Right atrium auricular region (tissue), 2 donors: ENCODE results near the gene ZSCAN29. TPM values are rescaled to one million over a fixed set of nuclear protein-coding genes. Genes with fewer than 3 reads are reported as not detected.
"Not testable (repeated sequence)": the region's sequence is repeated elsewhere in the genome, so short reads cannot be mapped to it uniquely, and the experiment has no call there.

Experiments used
- DNase-seq: peaks from one replicate; pipeline ENCODE4 v3.0.0-alpha.2; 2019; ENCODE audit warnings: low spot score
- H3K27ac ChIP-seq, 2 donors: fragments of 200-600 bp; sonication (generic); 1 replicate in 1 of 2; 2 replicates in 1 of 2; pipeline ENCODE4 v1.5.1; 2016 to 2019
- H3K27me3 ChIP-seq, 2 donors: fragments of 200-600 bp; sonication (generic); one replicate each; pipeline versions ENCODE4 v1.5.1 to v1.6.0; 2017 to 2019
- H3K36me3 ChIP-seq: fragments of 200-600 bp; sonication (generic); one replicate; pipeline ENCODE4 v1.5.1; 2016
- H3K4me1 ChIP-seq, 2 donors: fragments of 200-600 bp; sonication (generic); one replicate each; pipeline versions ENCODE4 v1.5.1 to v1.6.0; 2017 to 2019
- H3K4me3 ChIP-seq, 2 donors: fragments of 200-600 bp; sonication (generic); 1 replicate in 1 of 2; 2 replicates in 1 of 2; pipeline ENCODE4 v1.5.1; 2017 to 2019; ENCODE audit warnings: mild to moderate bottlenecking in 1 of 2, moderate library complexity in 1 of 2
- H3K9me3 ChIP-seq, 2 donors: fragments of 200-600 bp; sonication (generic); one replicate each; pipeline ENCODE4 v1.5.1; 2019
- total RNA-seq, 2 donors: library from RNA; depleted of rRNA; stranded (reverse); fragments of >200 nt; gene quantifications; one replicate each; pipeline ENCODE4 v1.1.0, GENCODE V29; 2016
- TF ChIP-seq, protein P1 (sequence below), 2 donors: fragments of 200-600 bp; sonication (generic); IDR thresholded peaks; one replicate each; pipeline ENCODE4 v1.5.1; 2019; ENCODE audit warnings: antibody characterized with exemption in 2 of 2

The ZSCAN29 gene
- total RNA-seq, 2 donors from 2014 or later, result 6.4 to 10.1 TPM

DNA sequence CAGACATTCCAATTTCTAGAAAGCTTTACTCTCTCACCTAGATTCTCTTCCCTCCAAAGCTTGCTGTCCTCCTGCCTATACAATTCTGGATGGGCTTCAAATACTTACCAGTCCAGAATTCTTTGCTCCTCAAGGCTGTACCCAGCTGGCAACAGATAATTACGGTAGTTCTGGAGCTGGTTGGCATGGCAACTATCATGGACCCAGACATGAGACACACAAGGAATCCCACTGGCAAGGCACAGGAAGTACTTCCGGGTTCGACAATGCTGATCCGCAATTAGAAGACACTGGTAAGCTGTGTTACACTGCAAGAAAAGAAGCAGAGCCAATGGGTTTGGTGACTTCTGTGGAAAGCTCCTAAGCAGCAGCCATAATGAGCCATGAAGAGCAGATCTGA lies 37.9 kb upstream of the ZSCAN29 start:
- no peaks in the 10 kb centered on the region for H3K9me3 ChIP-seq
- no peaks in the 10 kb centered on the region for H3K27me3 ChIP-seq
- peaks cover 75% of the 10 kb centered on the region for H3K36me3 ChIP-seq
- H3K27ac ChIP-seq, result no peak overlapping the region
- DNase-seq, result no peak
- no peak overlapping the region for H3K4me3 ChIP-seq
- TF ChIP-seq, protein P1, sequence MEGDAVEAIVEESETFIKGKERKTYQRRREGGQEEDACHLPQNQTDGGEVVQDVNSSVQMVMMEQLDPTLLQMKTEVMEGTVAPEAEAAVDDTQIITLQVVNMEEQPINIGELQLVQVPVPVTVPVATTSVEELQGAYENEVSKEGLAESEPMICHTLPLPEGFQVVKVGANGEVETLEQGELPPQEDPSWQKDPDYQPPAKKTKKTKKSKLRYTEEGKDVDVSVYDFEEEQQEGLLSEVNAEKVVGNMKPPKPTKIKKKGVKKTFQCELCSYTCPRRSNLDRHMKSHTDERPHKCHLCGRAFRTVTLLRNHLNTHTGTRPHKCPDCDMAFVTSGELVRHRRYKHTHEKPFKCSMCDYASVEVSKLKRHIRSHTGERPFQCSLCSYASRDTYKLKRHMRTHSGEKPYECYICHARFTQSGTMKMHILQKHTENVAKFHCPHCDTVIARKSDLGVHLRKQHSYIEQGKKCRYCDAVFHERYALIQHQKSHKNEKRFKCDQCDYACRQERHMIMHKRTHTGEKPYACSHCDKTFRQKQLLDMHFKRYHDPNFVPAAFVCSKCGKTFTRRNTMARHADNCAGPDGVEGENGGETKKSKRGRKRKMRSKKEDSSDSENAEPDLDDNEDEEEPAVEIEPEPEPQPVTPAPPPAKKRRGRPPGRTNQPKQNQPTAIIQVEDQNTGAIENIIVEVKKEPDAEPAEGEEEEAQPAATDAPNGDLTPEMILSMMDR (IDR thresholded peaks at IDR 0.05), result no peak
- no peaks in the 10 kb centered on the region for H3K4me1 ChIP-seq

DNA sequence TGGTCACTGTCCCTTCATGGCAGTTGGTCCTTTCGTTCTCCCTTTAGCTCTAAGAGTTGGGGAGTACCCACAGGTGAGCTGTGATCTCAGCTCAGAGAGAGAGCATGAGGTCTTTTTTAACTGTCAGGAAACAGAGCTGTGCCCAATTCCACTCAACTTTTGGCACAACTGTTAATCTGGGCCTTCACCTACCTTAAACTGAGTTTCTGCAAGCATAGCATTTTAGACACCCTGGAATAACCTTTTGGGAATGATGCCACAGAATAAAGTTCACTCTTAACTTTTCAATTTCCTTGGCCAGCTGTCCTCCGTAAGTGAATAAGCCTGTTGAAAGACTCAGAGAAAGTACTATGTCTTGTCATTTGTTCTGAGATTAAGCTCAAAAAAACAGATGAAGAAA lies 36.0 kb upstream of the ZSCAN29 start:
- Histone ChIP-seq H3K4me1 (no peaks in the 10 kb centered on the region), H3K27ac (no peak overlapping the region), H3K9me3 (no peaks in the 10 kb centered on the region), H3K4me3 (no peak overlapping the region), H3K27me3 (no peaks in the 10 kb centered on the region), H3K36me3 (peaks cover 72% of the 10 kb centered on the region)
- DNase-seq, result no peak
- TF ChIP-seq, protein P1 (IDR thresholded peaks at IDR 0.05), result no peak

DNA sequence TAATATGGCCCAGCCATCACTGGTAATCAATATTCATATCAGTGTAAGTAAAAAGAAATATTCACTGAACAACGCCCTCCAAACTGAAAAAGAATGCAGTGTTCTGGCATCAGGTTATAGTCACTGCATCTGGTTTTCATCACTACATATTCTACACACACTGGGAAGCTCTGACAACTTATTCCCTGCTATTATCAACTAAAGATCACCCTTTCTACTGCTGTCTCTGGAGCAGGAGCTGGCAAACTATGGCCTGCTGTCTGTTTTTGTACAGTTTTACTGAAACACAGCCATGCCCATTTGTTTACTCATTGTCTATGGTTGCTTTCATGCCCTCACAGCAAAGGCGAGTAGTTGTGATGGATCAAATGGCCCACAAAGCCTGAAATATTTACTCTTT lies 35.3 kb upstream of the ZSCAN29 start:
- Histone ChIP-seq H3K36me3 (peaks cover 75% of the 10 kb centered on the region), H3K9me3 (no peaks in the 10 kb centered on the region), H3K27ac (no peak overlapping the region), H3K4me1 (no peaks in the 10 kb centered on the region), H3K27me3 (no peaks in the 10 kb centered on the region), H3K4me3 (no peak overlapping the region)
- no peak for DNase-seq
- TF ChIP-seq, protein P1 (IDR thresholded peaks at IDR 0.05), result no peak

DNA sequence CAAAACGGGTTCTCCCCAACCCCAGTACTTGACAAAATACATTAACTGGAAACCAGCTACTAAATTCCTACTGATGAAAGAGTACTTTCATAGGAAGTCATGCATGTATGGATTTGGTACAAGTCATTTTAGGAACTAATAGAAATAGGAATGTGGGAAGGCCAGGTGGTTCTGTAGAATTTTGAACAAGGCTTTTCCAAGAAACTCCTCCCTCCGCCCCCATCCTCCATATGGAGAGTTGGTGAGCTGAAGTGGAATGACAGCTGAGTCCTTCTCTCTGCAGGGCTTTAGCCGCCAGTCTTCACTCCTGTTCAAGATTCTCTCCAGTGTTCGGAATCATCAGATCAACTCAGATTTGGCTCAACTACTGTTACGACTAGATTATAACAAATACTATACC lies 33.3 kb upstream of the ZSCAN29 start:
- no peak overlapping the region for H3K27ac ChIP-seq
- no peaks in the 10 kb centered on the region for H3K27me3 ChIP-seq
- H3K36me3 ChIP-seq, result peaks cover 85% of the 10 kb centered on the region

DNA sequence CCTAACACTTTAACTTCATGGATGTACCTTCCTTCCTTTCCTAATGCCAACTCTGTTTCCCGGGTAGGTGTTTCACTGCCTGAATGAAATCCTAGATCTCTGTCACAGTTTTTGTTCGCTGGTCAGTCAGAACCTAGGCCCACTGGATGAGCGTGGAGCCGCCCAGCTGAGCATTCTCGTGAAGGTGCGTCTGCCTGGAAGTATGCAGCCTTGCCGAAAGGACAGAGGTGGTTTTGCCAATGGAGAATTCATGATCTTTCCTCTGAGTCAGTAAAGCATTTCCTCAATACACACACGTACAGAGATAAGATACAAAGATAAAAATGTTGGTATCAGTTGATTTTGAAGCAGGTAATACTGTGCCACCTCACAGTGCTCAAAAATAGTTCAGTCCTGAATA lies 32.8 kb upstream of the ZSCAN29 start:
- Histone ChIP-seq H3K4me1 (no peaks in the 10 kb centered on the region), H3K9me3 (no peaks in the 10 kb centered on the region), H3K27ac (no peak overlapping the region), H3K27me3 (no peaks in the 10 kb centered on the region), H3K36me3 (peaks cover 85% of the 10 kb centered on the region), H3K4me3 (no peak overlapping the region)
- TF ChIP-seq, protein P1 (IDR thresholded peaks at IDR 0.05), result no peak
- DNase-seq, result no peak

More for the DNA sequence above, 33.3 kb upstream of the ZSCAN29 start:
- H3K4me3 ChIP-seq, result no peak overlapping the region
- TF ChIP-seq, protein P1 (IDR thresholded peaks at IDR 0.05), result no peak
- H3K4me1 ChIP-seq, result no peaks in the 10 kb centered on the region
- DNase-seq, result no peak
- no peaks in the 10 kb centered on the region for H3K9me3 ChIP-seq

DNA sequence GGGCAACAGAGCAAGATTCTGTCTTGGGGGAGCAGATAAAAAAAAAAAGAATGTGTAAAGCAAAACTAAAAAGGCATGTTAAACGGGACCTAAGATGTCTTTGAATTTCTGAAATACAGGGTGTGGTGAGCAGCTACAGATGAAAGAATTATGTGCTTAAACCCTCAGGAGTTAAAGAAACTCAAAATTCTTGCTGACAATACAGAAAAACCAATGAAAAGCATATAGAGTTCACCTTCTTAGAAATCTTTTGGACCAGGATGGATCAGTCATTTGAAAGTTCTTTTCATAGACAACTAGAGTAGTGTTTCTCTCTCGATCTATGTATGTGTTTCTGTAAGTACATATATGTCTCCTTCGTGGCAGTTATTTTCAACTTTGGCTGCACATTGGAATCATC lies 31.4 kb upstream of the ZSCAN29 start:
- H3K9me3 ChIP-seq, result no peaks in the 10 kb centered on the region
- no peaks in the 10 kb centered on the region for H3K27me3 ChIP-seq
- H3K27ac ChIP-seq, result no peak overlapping the region
- no peaks in the 10 kb centered on the region for H3K4me1 ChIP-seq
- no peak overlapping the region for H3K4me3 ChIP-seq
- no peak for DNase-seq
- H3K36me3 ChIP-seq, result peaks cover 84% of the 10 kb centered on the region
- TF ChIP-seq, protein P1 (IDR thresholded peaks at IDR 0.05), result no peak

DNA sequence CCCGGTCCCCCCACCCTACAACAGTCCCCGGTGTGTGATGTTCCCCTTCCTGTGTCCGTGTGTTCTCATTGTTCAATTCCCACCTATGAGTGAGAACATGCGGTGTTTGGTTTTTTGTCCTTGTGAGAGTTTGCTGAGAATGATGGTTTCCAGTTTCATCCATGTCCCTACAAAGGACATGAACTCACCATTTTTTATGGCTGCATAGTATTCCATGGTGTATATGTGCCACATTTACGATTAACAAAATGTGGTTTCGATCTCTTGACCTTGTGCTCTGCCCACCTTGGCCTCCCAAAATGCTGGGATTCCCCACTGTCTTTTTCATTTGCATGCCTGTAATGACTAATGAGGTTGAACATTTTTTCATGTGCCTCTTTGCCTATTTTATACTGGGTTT lies 22.7 kb upstream of the ZSCAN29 start:
- H3K36me3 ChIP-seq, result peaks cover 47% of the 10 kb centered on the region
- not testable (repeated sequence) for H3K27ac ChIP-seq, DNase-seq, H3K4me1 ChIP-seq, H3K27me3 ChIP-seq, H3K9me3 ChIP-seq, H3K4me3 ChIP-seq
